HFFc6 (cell line): ENCODE data around the gene MDM2. TPM values are rescaled to one million over a fixed set of nuclear protein-coding genes. Genes with fewer than 3 reads are reported as not detected.

Experiments
- DNase-seq: peaks from one replicate; pipeline ENCODE4 v3.0.0-alpha.2; 2018
- H3K27ac Mint-ChIP-seq: 2 replicates; pipeline ENCODE4 v1.8.0; 2020; ENCODE audit warnings: mild to moderate bottlenecking, mixed read lengths
- H3K27me3 Mint-ChIP-seq: 2 replicates; pipeline ENCODE4 v1.8.0; 2021; ENCODE audit warnings: mild to moderate bottlenecking, moderate library complexity, mixed read lengths; ENCODE audit not compliant: insufficient read depth
- H3K36me3 Mint-ChIP-seq: 2 replicates; pipeline ENCODE4 v1.8.0; 2021; ENCODE audit warnings: low read depth, mixed read lengths
- H3K4me1 Mint-ChIP-seq: 2 replicates; pipeline ENCODE4 v1.8.0; 2020; ENCODE audit warnings: low read depth, mixed read lengths
- H3K4me3 Mint-ChIP-seq: 2 replicates; pipeline ENCODE4 v1.8.0; 2020; ENCODE audit warnings: mild to moderate bottlenecking, moderate library complexity, mixed read lengths
- H3K9me3 Mint-ChIP-seq: 2 replicates; pipeline ENCODE4 v1.8.0; 2020; ENCODE audit warnings: mild to moderate bottlenecking, mixed read lengths
- total RNA-seq, 6 experiments: library from RNA; stranded (reverse); fragmentation: NEBNext Ultra II Directional; extraction: Animal tissue kit (Norgen Biotek cat#: 25700); gene quantifications; 2 replicates in 1 of 6; 3 replicates in 5 of 6; pipeline ENCODE4 v1.2.3, GENCODE V29; 2021
- TF ChIP-seq, protein P1 (sequence below): fragments of 200-600 bp; sonication (generic); IDR thresholded peaks from 2 replicates; pipeline ENCODE4 v1.5.0; 2021; ENCODE audit warnings: antibody characterized with exemption, mild to moderate bottlenecking

The MDM2 gene
- total RNA-seq, 6 experiments from 2014 or later = 216 to 270 (median 236) TPM

DNA sequence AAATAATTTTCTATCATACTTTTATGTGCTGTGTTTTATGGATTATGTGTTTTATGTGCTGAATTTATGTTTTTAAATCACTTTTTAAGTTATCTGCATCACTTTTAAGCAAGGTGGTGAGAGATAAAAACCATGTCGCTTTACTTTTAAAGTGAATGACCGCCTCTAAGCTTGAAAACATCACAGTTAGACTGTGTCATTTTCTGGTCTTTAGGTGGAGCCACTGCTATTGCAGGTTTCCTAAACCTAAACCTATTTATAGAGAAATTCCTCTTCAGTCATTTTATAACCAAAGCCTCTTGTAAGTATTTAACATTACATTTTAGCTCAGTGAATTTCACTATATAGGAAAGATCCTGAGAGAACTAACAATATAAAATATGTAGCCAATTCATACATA is 21.0 kb upstream of the MDM2 start:
- no peak for DNase-seq
- no peaks in the 10 kb centered on the region; the same call in 1 of the 2 replicates for H3K36me3 Mint-ChIP-seq
- H3K4me3 Mint-ChIP-seq = peak overlapping the region; percentile 38; the same call in 1 of the 2 replicates
- H3K27me3 Mint-ChIP-seq = no peaks in the 10 kb centered on the region
- no peaks in the 10 kb centered on the region for H3K9me3 Mint-ChIP-seq
- TF ChIP-seq, protein P1, sequence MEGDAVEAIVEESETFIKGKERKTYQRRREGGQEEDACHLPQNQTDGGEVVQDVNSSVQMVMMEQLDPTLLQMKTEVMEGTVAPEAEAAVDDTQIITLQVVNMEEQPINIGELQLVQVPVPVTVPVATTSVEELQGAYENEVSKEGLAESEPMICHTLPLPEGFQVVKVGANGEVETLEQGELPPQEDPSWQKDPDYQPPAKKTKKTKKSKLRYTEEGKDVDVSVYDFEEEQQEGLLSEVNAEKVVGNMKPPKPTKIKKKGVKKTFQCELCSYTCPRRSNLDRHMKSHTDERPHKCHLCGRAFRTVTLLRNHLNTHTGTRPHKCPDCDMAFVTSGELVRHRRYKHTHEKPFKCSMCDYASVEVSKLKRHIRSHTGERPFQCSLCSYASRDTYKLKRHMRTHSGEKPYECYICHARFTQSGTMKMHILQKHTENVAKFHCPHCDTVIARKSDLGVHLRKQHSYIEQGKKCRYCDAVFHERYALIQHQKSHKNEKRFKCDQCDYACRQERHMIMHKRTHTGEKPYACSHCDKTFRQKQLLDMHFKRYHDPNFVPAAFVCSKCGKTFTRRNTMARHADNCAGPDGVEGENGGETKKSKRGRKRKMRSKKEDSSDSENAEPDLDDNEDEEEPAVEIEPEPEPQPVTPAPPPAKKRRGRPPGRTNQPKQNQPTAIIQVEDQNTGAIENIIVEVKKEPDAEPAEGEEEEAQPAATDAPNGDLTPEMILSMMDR = peak; percentile 30; the same call in 1 of the 2 replicates
- H3K4me1 Mint-ChIP-seq = peaks cover 26% of the 10 kb centered on the region
- H3K27ac Mint-ChIP-seq = peak overlapping the region; percentile 84

DNA sequence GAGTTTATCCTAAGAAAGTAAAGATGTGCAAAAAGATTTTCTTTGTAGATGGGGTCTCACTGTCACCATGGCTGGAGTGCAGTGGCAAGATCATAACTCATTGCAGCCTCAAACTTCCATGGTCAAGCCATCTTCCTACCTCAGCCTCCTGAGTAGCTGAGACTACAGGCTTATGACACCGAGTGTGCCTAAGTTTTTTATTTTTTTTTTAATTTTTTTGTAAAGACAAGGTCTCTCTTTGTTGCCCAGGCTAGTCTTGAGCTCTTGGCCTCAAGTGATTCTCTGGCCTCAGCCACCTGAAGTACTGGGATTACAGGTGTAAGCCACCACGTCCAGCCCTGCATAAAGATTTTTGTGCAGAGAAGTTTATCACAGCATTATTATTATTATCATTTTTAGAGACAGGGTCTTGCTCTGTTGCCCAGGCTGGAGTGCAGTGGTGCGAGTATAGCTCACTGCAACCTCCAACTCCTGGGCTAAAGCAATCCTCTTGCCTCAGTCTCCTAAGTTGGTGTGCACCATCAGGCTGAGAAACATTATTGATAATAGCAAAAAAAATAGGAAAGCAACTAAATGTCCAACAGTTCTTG is 19.3 kb upstream of the MDM2 start:
- Mint-ChIP-seq H3K4me3 (no peak overlapping the region), H3K36me3 (no peaks in the 10 kb centered on the region; the same call in 1 of the 2 replicates), H3K4me1 (peaks cover 33% of the 10 kb centered on the region), H3K9me3 (no peaks in the 10 kb centered on the region), H3K27me3 (no peaks in the 10 kb centered on the region), H3K27ac (no peak overlapping the region)
- TF ChIP-seq, protein P1 = no peak
- DNase-seq = no peak

GRCh38 chr12:68789144-68789878 is 18.7 kb upstream of the MDM2 start:
- DNase-seq = no peak
- TF ChIP-seq, protein P1 = no peak
- peaks cover 38% of the 10 kb centered on the region for H3K4me1 Mint-ChIP-seq
- no peaks in the 10 kb centered on the region for H3K27me3 Mint-ChIP-seq
- H3K9me3 Mint-ChIP-seq = no peaks in the 10 kb centered on the region
- no peaks in the 10 kb centered on the region; the same call in 1 of the 2 replicates for H3K36me3 Mint-ChIP-seq
- no peak overlapping the region for H3K27ac Mint-ChIP-seq
- H3K4me3 Mint-ChIP-seq = no peak overlapping the region

GRCh38 chr12:68790081-68790951 is 17.7 kb upstream of the MDM2 start:
- DNase-seq = no peak

DNA sequence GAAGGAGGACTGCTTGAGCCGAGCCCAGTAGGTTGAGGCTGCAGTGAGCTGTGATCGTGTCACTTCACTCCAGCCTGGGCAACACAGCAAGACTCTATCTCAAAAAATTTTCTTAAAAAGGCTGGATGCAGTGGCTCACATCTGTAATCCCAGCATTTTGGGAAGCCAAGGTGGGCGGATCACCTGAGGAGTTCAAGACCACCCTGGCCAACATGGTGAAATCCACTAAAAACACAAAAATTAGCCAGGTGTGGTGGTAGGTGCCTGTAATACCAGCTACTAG is 17.1 kb upstream of the MDM2 start:
- Mint-ChIP-seq H3K36me3 (no peaks in the 10 kb centered on the region; the same call in 1 of the 2 replicates), H3K4me3 (no peak overlapping the region), H3K9me3 (no peaks in the 10 kb centered on the region), H3K27me3 (no peaks in the 10 kb centered on the region), H3K27ac (no peak overlapping the region), H3K4me1 (peaks cover 37% of the 10 kb centered on the region)
- no peak for DNase-seq
- TF ChIP-seq, protein P1 = no peak

More at GRCh38 chr12:68790081-68790951, 17.7 kb upstream of the MDM2 start:
- no peak overlapping the region for H3K27ac Mint-ChIP-seq
- TF ChIP-seq, protein P1 = no peak
- no peaks in the 10 kb centered on the region for H3K9me3 Mint-ChIP-seq
- no peak overlapping the region for H3K4me3 Mint-ChIP-seq
- H3K27me3 Mint-ChIP-seq = no peaks in the 10 kb centered on the region
- H3K36me3 Mint-ChIP-seq = no peaks in the 10 kb centered on the region; the same call in 1 of the 2 replicates
- peaks cover 42% of the 10 kb centered on the region for H3K4me1 Mint-ChIP-seq
